HepG2 (cell line): ENCODE data around the gene EFCAB8. TPM values are rescaled to one million over a fixed set of nuclear protein-coding genes. Genes with fewer than 3 reads are reported as not detected.
A peak's percentile ranks its signal among the peaks of the same experiment; 100 is the strongest.

Experiments used
- ETV5 ChIP-seq: IDR thresholded peaks from 2 replicates; pipeline ENCODE4 v1.6.1; 2018; ENCODE audit warnings: missing biosample characterization, missing genetic modification reagents, inconsistent platforms, borderline replicate concordance
- FOXO1 ChIP-seq: sonication (generic); formaldehyde crosslinking; IDR thresholded peaks from 2 replicates; pipeline ENCODE4 v1.4.0; 2020; ENCODE audit warnings: missing genetic modification reagents
- GPBP1L1 ChIP-seq: sonication (generic); formaldehyde crosslinking; IDR thresholded peaks from 2 replicates; pipeline ENCODE4 v1.5.0; 2020; ENCODE audit warnings: mild to moderate bottlenecking, missing genetic modification reagents
- HDAC1 ChIP-seq: sonication (generic); formaldehyde crosslinking; IDR thresholded peaks from 2 replicates; pipeline ENCODE4 v1.5.1; 2020; ENCODE audit warnings: mild to moderate bottlenecking, missing genetic modification reagents
- KDM5B ChIP-seq: sonication (generic); formaldehyde crosslinking; IDR thresholded peaks from 2 replicates; pipeline ENCODE4 v1.4.0; 2020; ENCODE audit warnings: missing genetic modification reagents, mild to moderate bottlenecking, borderline replicate concordance
- KDM6A ChIP-seq: IDR thresholded peaks from 2 replicates; pipeline ENCODE4 v1.6.1; 2016; ENCODE audit warnings: low read depth
- NPAS2 ChIP-seq: sonication (generic); formaldehyde crosslinking; IDR thresholded peaks from 2 replicates; pipeline ENCODE4 v1.8.0; 2022; ENCODE audit warnings: mild to moderate bottlenecking, missing genetic modification reagents, borderline replicate concordance
- NRL ChIP-seq: sonication (generic); formaldehyde crosslinking; IDR thresholded peaks from 2 replicates; pipeline ENCODE4 v1.5.0; 2020; ENCODE audit warnings: missing genetic modification reagents, mild to moderate bottlenecking, moderate library complexity, borderline replicate concordance
- POLR2AphosphoS2 ChIP-seq: IDR thresholded peaks from 2 replicates; pipeline ENCODE4 v1.6.1; 2011; ENCODE audit warnings: low read depth, low read length, improper control_type of control experiment
- REL ChIP-seq: sonication (generic); formaldehyde crosslinking; conservative IDR thresholded peaks from 2 replicates; pipeline ENCODE4 v1.8.0; 2022; ENCODE audit warnings: mild to moderate bottlenecking, missing genetic modification reagents, moderate library complexity
- SP2 ChIP-seq: sonication (generic); formaldehyde crosslinking; IDR thresholded peaks from 2 replicates; pipeline ENCODE4 v1.5.1; 2020; ENCODE audit warnings: mild to moderate bottlenecking, missing genetic modification reagents
- TBX3 ChIP-seq: fragments of 450-650 bp; IDR thresholded peaks from 2 replicates; pipeline ENCODE4 v1.6.1; 2017; ENCODE audit warnings: antibody characterized with exemption, mild to moderate bottlenecking, inconsistent platforms, borderline replicate concordance
- ZC3H13 ChIP-seq: sonication (generic); formaldehyde crosslinking; IDR thresholded peaks from 2 replicates; pipeline ENCODE4 v1.8.1; 2023; ENCODE audit warnings: mild to moderate bottlenecking, missing genetic modification reagents, moderate library complexity
- ZFP1 ChIP-seq: IDR thresholded peaks from 2 replicates; pipeline ENCODE4 v1.6.1; 2016
- ZNF281 ChIP-seq: sonication (generic); formaldehyde crosslinking; IDR thresholded peaks from 2 replicates; pipeline ENCODE4 v1.4.0; 2020; ENCODE audit warnings: missing genetic modification reagents, borderline replicate concordance
- ZNF563 ChIP-seq: sonication (generic); formaldehyde crosslinking; IDR thresholded peaks from 2 replicates; pipeline ENCODE4 v1.8.0; 2022; ENCODE audit warnings: mild to moderate bottlenecking, moderate library complexity, missing genetic modification reagents
- ZNF605 ChIP-seq: sonication (generic); formaldehyde crosslinking; IDR thresholded peaks from 2 replicates; pipeline ENCODE4 v1.8.0; 2022; ENCODE audit warnings: mild to moderate bottlenecking, missing genetic modification reagents
- ZNF761 ChIP-seq: sonication (generic); formaldehyde crosslinking; conservative IDR thresholded peaks from 2 replicates; pipeline ENCODE4 v1.4.0; 2020; ENCODE audit warnings: mild to moderate bottlenecking, missing genetic modification reagents
- ZNF839 ChIP-seq: sonication (generic); formaldehyde crosslinking; IDR thresholded peaks from 2 replicates; pipeline ENCODE4 v1.4.0; 2020; ENCODE audit warnings: missing genetic modification reagents, mild to moderate bottlenecking, borderline replicate concordance
- ZSCAN21 ChIP-seq: sonication (generic); formaldehyde crosslinking; IDR thresholded peaks from 2 replicates; pipeline ENCODE4 v1.8.0; 2022; ENCODE audit warnings: mild to moderate bottlenecking, missing genetic modification reagents, moderate library complexity, borderline replicate concordance
- polyA plus RNA-seq, 8 experiments: library from polyadenylated mRNA; depleted of rRNA in 3 of 8; stranded (reverse) in 7 of 8; unstranded in 1 of 8; fragments of >200 nt; fragmentation: Illumina TruSeq in 4 of 8; extraction: Trizol in 4 of 8; gene quantifications; 2 replicates each; pipeline versions ENCODE4 v1.2.1 to v1.2.3, GENCODE V29; 2011 to 2016; ENCODE audit warnings: low read depth in 4 of 8, missing spikeins in 1 of 8, mixed read lengths in 1 of 8; ENCODE audit not compliant: insufficient read depth in 1 of 8
- total RNA-seq, 5 experiments: library from RNA; depleted of rRNA; stranded (reverse); fragments of >200 nt; fragmentation: Illumina TruSeq; extraction: Trizol; gene quantifications; 2 replicates each; pipeline ENCODE4 v1.2.3, GENCODE V29; 2016; ENCODE audit warnings: low read depth in 1 of 5
- TF ChIP-seq, protein P1 (sequence below): sonication (generic); formaldehyde crosslinking; IDR thresholded peaks from 2 replicates; pipeline ENCODE4 v1.4.0; 2020; ENCODE audit warnings: missing genetic modification reagents, borderline replicate concordance

The EFCAB8 gene
- total and polyA plus RNA-seq, 2 of the 13 experiments (the other 11 are each of a cell fraction or from before 2014, with no cell fraction given): 0.15 to 0.22 TPM

GRCh38 chr20:33008336-33009213, 149.9 kb downstream of the EFCAB8 start (continued):
- TF ChIP-seq ETV5 (CRISPR knock-in tag): 0 out of 2 replicates have a peak, but pooled peaks have one; percentile 19
- TF ChIP-seq HDAC1 (CRISPR knock-in tag): no peak
- no peak; the same call in 1 of the 2 replicates for TF ChIP-seq ZNF761
- TF ChIP-seq SP2 (CRISPR knock-in tag): no peak
- no peak for TF ChIP-seq ZFP1
- no peak for TF ChIP-seq POLR2AphosphoS2
- no peak for TF ChIP-seq ZNF563 (CRISPR knock-in tag)
- peak; percentile 81 for TF ChIP-seq ZNF605 (CRISPR knock-in tag)
- TF ChIP-seq REL: peak; percentile 83; the same call in 1 of the 2 replicates
- TF ChIP-seq ZC3H13 (CRISPR knock-in tag): peak; percentile 87; the same call in 1 of the 2 replicates
- TF ChIP-seq TBX3: no peak
- TF ChIP-seq ZSCAN21 (CRISPR knock-in tag): no peak; the same call in 1 of the 2 replicates
- TF ChIP-seq ZNF839 (CRISPR knock-in tag): no peak
- no peak for TF ChIP-seq GPBP1L1
- TF ChIP-seq NRL: 0 out of 2 replicates have a peak, but pooled peaks have one; percentile 0
- no peak for TF ChIP-seq NPAS2 (CRISPR knock-in tag)
- TF ChIP-seq FOXO1 (CRISPR knock-in tag): 0 out of 2 replicates have a peak, but pooled peaks have one; percentile 26
- TF ChIP-seq, protein P1, sequence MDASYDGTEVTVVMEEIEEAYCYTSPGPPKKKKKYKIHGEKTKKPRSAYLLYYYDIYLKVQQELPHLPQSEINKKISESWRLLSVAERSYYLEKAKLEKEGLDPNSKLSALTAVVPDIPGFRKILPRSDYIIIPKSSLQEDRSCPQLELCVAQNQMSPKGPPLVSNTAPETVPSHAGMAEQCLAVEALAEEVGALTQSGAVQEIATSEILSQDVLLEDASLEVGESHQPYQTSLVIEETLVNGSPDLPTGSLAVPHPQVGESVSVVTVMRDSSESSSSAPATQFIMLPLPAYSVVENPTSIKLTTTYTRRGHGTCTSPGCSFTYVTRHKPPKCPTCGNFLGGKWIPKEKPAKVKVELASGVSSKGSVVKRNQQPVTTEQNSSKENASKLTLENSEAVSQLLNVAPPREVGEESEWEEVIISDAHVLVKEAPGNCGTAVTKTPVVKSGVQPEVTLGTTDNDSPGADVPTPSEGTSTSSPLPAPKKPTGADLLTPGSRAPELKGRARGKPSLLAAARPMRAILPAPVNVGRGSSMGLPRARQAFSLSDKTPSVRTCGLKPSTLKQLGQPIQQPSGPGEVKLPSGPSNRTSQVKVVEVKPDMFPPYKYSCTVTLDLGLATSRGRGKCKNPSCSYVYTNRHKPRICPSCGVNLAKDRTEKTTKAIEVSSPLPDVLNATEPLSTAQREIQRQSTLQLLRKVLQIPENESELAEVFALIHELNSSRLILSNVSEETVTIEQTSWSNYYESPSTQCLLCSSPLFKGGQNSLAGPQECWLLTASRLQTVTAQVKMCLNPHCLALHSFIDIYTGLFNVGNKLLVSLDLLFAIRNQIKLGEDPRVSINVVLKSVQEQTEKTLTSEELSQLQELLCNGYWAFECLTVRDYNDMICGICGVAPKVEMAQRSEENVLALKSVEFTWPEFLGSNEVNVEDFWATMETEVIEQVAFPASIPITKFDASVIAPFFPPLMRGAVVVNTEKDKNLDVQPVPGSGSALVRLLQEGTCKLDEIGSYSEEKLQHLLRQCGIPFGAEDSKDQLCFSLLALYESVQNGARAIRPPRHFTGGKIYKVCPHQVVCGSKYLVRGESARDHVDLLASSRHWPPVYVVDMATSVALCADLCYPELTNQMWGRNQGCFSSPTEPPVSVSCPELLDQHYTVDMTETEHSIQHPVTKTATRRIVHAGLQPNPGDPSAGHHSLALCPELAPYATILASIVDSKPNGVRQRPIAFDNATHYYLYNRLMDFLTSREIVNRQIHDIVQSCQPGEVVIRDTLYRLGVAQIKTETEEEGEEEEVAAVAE: no peak; the same call in 1 of the 2 replicates
- no peak for TF ChIP-seq KDM5B (CRISPR knock-in tag)
- no peak for TF ChIP-seq KDM6A
- TF ChIP-seq ZNF281: peak; percentile 40; the same call in 1 of the 2 replicates
